Measurements from ENCODE around the gene MFGE8.

The MFGE8 gene

DNA sequence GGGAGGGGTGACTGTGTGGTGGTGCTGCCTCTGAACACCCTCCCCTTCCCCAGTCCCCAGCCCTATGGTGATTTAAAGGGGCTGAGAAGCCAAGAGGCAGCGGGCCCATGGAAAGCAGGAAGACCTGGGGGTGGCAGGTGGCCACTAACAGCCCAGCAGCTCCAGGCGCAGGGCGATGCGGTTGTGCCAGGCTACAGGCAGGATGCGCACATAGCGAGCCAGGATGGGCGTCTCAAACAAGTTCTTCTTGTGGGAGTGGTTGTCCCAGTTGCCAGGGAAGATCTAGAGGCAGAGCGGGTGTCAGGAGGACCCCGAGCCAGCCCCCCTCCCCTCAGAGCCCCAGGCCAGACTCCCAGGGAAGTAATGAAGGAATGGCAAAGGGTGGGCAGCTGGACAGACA, 13.9 kb downstream of the MFGE8 start:
- no peak for DNase-seq (ENCODE audit: extremely low read depth, insufficient read length)
- TF ChIP-seq, protein P1, sequence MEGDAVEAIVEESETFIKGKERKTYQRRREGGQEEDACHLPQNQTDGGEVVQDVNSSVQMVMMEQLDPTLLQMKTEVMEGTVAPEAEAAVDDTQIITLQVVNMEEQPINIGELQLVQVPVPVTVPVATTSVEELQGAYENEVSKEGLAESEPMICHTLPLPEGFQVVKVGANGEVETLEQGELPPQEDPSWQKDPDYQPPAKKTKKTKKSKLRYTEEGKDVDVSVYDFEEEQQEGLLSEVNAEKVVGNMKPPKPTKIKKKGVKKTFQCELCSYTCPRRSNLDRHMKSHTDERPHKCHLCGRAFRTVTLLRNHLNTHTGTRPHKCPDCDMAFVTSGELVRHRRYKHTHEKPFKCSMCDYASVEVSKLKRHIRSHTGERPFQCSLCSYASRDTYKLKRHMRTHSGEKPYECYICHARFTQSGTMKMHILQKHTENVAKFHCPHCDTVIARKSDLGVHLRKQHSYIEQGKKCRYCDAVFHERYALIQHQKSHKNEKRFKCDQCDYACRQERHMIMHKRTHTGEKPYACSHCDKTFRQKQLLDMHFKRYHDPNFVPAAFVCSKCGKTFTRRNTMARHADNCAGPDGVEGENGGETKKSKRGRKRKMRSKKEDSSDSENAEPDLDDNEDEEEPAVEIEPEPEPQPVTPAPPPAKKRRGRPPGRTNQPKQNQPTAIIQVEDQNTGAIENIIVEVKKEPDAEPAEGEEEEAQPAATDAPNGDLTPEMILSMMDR (IDR thresholded peaks at IDR 0.05; ENCODE audit: insufficient read depth, low read length, poor library complexity, severe bottlenecking) = no peak
- Histone ChIP-seq H3K4me3 (replicated peaks; ENCODE audit: low read depth, low read length) (no peak overlapping the region), H3K36me3 (ENCODE audit: control insufficient read depth, insufficient read depth, low read length) (no peaks in the 10 kb centered on the region), H3K27me3 (replicated peaks; ENCODE audit: control insufficient read depth, insufficient read depth, low read length) (peaks cover 2% of the 10 kb centered on the region)

DNA sequence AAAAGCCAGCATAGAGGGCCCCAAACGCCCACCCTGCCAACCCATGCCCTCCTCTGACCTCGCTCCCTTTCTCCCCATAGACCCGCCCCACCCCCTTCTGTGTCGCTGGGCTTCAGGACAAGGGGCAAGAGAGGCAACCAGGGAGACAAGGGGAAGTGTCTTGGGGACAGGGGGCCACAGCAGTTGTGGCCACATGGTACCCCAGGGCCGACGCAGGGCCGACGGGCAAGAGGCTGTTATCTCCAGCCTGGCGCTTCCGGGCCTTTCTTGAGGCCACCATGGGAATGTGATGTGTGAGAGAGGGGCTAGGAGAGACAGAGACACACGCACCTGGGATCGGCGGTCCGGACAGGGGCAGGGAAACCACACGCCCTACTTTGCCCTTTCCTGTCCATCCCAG, 14.4 kb downstream of the MFGE8 start:
- no peak for DNase-seq (ENCODE audit: extremely low read depth, insufficient read length)
- no peaks in the 10 kb centered on the region for H3K36me3 ChIP-seq (ENCODE audit: control insufficient read depth, insufficient read depth, low read length)
- TF ChIP-seq, protein P1 (IDR thresholded peaks at IDR 0.05; ENCODE audit: insufficient read depth, low read length, poor library complexity, severe bottlenecking) = no peak
- H3K4me3 ChIP-seq (replicated peaks; ENCODE audit: low read depth, low read length) = no peak overlapping the region
- H3K27me3 ChIP-seq (replicated peaks; ENCODE audit: control insufficient read depth, insufficient read depth, low read length) = peaks cover 2% of the 10 kb centered on the region; the same call in 1 of the 2 replicates

DNA sequence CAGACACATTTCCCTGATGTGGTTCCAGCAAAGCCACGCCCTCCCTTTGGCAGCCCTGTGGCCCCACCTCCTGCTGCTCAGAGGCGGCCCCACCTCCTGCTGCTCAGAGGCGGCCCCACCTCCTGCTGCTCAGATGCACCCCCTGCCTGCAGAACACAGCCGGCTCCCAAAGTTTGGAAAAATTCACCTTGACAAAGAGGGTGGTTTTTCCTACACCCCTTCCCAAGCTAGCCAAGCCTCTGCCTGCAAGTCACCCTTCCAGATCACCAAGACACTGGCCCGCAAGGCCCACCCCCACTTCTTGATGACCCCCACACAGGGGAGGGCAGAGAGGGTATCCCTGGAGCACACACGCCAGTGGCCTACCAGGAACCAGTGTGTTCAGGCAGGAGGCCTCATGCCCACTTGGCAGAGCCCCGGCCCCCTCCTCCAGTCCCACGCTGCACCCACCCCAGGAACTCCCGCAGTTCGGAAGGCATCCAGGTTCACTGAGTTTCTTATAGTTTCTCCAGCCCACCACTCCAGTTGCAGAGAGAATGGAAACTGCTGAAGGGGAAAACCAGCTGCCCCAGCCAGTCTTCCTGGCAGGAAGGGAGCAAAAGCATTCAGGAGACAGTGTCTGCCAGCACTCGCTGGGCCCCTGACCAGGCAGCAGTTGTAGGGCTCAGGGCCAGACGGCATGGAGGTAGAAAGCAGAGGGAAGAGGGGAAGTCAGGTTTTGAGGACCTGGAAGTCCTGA, 15.6 kb downstream of the MFGE8 start:
- peaks cover 2% of the 10 kb centered on the region; the same call in 1 of the 2 replicates for H3K27me3 ChIP-seq (replicated peaks; ENCODE audit: control insufficient read depth, insufficient read depth, low read length)
- no peak overlapping the region for H3K4me3 ChIP-seq (replicated peaks; ENCODE audit: low read depth, low read length)
- TF ChIP-seq, protein P1 (IDR thresholded peaks at IDR 0.05; ENCODE audit: insufficient read depth, low read length, poor library complexity, severe bottlenecking) = peak; percentile 45
- DNase-seq (ENCODE audit: extremely low read depth, insufficient read length) = no peak
- H3K36me3 ChIP-seq (ENCODE audit: control insufficient read depth, insufficient read depth, low read length) = no peaks in the 10 kb centered on the region

DNA sequence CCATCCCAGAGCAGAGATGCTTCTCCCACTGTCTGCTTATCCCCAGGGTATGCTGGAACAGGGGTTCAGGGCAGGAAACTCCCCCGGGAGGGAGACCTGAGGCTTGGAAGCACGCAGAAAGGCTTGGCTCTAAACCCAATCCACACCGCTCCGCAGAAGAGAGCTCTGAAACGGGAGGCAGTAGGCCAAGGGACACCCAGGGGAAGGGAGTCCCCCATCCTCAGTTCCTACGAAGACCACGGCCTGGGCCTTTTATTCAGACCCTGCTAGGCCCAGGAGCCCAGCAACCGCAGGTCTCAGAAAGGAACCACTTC, 16.1 kb downstream of the MFGE8 start:
- no peak for DNase-seq (ENCODE audit: extremely low read depth, insufficient read length)
- Histone ChIP-seq H3K4me3 (replicated peaks; ENCODE audit: low read depth, low read length) (no peak overlapping the region), H3K27me3 (replicated peaks; ENCODE audit: control insufficient read depth, insufficient read depth, low read length) (peaks cover 2% of the 10 kb centered on the region; the same call in 1 of the 2 replicates), H3K36me3 (ENCODE audit: control insufficient read depth, insufficient read depth, low read length) (no peaks in the 10 kb centered on the region)
- TF ChIP-seq, protein P1 (IDR thresholded peaks at IDR 0.05; ENCODE audit: insufficient read depth, low read length, poor library complexity, severe bottlenecking) = no peak

DNA sequence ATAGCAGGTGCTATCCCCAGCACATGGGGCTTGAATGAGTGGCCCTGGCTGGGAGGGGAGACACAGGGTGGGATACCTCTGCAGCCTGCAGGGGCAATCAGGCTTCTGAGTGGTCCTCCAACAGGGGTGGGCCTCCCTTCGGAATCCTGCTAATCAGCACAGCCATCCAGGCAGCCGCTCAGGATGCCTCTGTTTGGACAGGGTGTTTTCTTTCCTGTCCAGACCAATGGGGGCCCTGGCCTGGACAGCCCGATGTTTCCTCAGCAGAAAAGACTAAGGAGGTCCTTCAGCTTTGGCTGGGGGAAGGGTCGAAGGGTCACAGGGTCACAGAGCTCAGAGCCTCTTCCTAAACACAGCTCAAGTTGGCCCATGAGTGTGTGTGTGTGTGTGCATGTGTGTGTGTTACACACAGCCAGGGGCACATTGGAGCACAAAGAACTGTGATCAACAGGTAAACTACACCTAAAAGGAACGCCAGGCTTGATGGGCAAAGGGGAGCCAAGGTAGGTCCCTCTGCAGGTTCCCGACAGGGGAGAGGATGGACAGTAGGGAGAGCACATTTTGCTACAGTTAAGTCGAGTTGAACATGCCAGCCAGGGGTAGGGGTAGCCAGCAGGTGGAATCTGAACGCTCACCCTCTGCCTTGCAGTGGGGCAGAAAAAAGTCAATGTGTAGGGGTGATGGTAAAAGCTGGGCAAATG, 16.7 kb downstream of the MFGE8 start:
- H3K27me3 ChIP-seq (replicated peaks; ENCODE audit: control insufficient read depth, insufficient read depth, low read length) = peaks cover 2% of the 10 kb centered on the region; the same call in 1 of the 2 replicates
- no peaks in the 10 kb centered on the region for H3K36me3 ChIP-seq (ENCODE audit: control insufficient read depth, insufficient read depth, low read length)
- DNase-seq (ENCODE audit: extremely low read depth, insufficient read length) = no peak
- H3K4me3 ChIP-seq (replicated peaks; ENCODE audit: low read depth, low read length) = no peak overlapping the region
- TF ChIP-seq, protein P1 (IDR thresholded peaks at IDR 0.05; ENCODE audit: insufficient read depth, low read length, poor library complexity, severe bottlenecking) = no peak

Data from GM06990 (cell line).